B cell (primary cell): Measurements from ENCODE around the gene ACSM2A. TPM values are rescaled to one million over a fixed set of nuclear protein-coding genes. Genes with fewer than 3 reads are reported as not detected.
"Not testable (repeated sequence)": the region's sequence is repeated elsewhere in the genome, so short reads cannot be mapped to it uniquely, and the experiment has no call there.

Source experiments
- ATAC-seq: fragments of 200-7000 bp; cut with Tn5 transposase; one replicate; pipeline ENCODE4 v1.10.0; 2021; ENCODE audit warnings: low read depth, mild to moderate bottlenecking, moderate number of reproducible peaks, moderate library complexity
- CTCF ChIA-PET: fragments of 350-600 bp; sonication (Branson Sonifier 250); formaldehyde crosslinking; loops from one replicate; lab custom pipeline; 2021; ENCODE audit warnings: antibody characterized with exemption, inconsistent platforms; lab: Charles Lee
- POLR2A ChIA-PET: fragments of 350-600 bp; sonication (Branson Sonifier 250); formaldehyde crosslinking; loops from one replicate; lab custom pipeline; 2021; ENCODE audit warnings: antibody characterized with exemption; lab: Charles Lee
- DNase-seq: peaks from one replicate; pipeline ENCODE4 v3.0.0; 2013
- H2AFZ ChIP-seq: 2 replicates; pipeline ENCODE4 v1.6.1; 2012; ENCODE audit warnings: mild to moderate bottlenecking, low read depth, low read length; ENCODE audit not compliant: insufficient read depth, poor library complexity, severe bottlenecking
- H3K27ac ChIP-seq, 2 donors: 1 replicate in 1 of 2; 2 replicates in 1 of 2; pipeline ENCODE4 v1.5.1; 2012 to 2013; ENCODE audit warnings: low read length in 2 of 2, mild to moderate bottlenecking in 2 of 2, moderate library complexity in 1 of 2
- H3K27me3 ChIP-seq, 4 experiments: fragments of 200-600 bp in 1 of 4; sonication (generic) in 1 of 4; replicated peaks in 1 of 4; 1 replicate in 2 of 4; 2 replicates in 2 of 4; pipeline versions ENCODE4 v1.6.1 to v1.7.0; 2013 to 2016; ENCODE audit warnings: low read length in 3 of 4, mild to moderate bottlenecking in 2 of 4, mixed read lengths in 1 of 4, moderate library complexity in 1 of 4; ENCODE audit not compliant: insufficient read depth in 4 of 4, control insufficient read depth in 3 of 4; ENCODE audit errors: control extremely low read depth in 1 of 4
- H3K36me3 ChIP-seq, 2 experiments: replicated peaks in 1 of 2; 1 replicate in 1 of 2; 2 replicates in 1 of 2; pipeline versions ENCODE4 v1.6.1 to v1.7.1; 2013; ENCODE audit warnings: low read length in 1 of 2; ENCODE audit not compliant: insufficient read depth in 2 of 2, control insufficient read depth in 1 of 2; ENCODE audit errors: control extremely low read depth in 1 of 2, extremely low read depth in 1 of 2
- H3K4me1 ChIP-seq, 2 donors: fragments of 200-600 bp in 1 of 2; sonication (generic) in 1 of 2; 1 replicate in 1 of 2; 2 replicates in 1 of 2; pipeline versions ENCODE4 v1.5.1 to v1.6.1; 2013 to 2017; ENCODE audit warnings: low read length in 2 of 2; ENCODE audit not compliant: control insufficient read depth in 2 of 2, insufficient read depth in 2 of 2
- H3K4me2 ChIP-seq: replicated peaks from 2 replicates; pipeline ENCODE3; 2012; ENCODE audit warnings: mild to moderate bottlenecking, low read depth, low read length; ENCODE audit not compliant: poor library complexity, severe bottlenecking
- H3K4me3 ChIP-seq, 5 experiments: fragments of 200-600 bp in 1 of 5; sonication (generic) in 1 of 5; 1 replicate in 3 of 5; 2 replicates in 2 of 5; pipeline versions ENCODE4 v1.5.1 to v1.7.0; 2011 to 2016; ENCODE audit warnings: low read length in 4 of 5, mild to moderate bottlenecking in 4 of 5, low read depth in 2 of 5, control low read depth in 1 of 5, moderate library complexity in 1 of 5; ENCODE audit not compliant: insufficient read depth in 1 of 5; ENCODE audit errors: control extremely low read depth in 1 of 5, extremely low read depth in 1 of 5
- H3K79me2 ChIP-seq: fragments of 200-600 bp; sonication (generic); one replicate; pipeline ENCODE4 v1.6.0; 2016; ENCODE audit warnings: low read length; ENCODE audit not compliant: control insufficient read depth, insufficient read depth
- H3K9ac ChIP-seq: fragments of 200-600 bp; sonication (generic); 2 replicates; pipeline ENCODE4 v1.6.1; 2017; ENCODE audit warnings: mild to moderate bottlenecking, low read length, moderate library complexity
- H3K9me3 ChIP-seq, 3 donors: one replicate each; pipeline versions ENCODE4 v1.6.1 to v1.7.1; 2013; ENCODE audit warnings: low read length in 2 of 3; ENCODE audit not compliant: control insufficient read depth in 2 of 3, insufficient read depth in 1 of 3; ENCODE audit errors: control extremely low read depth in 1 of 3
- H4K20me1 ChIP-seq: 2 replicates; pipeline ENCODE4 v1.6.0; 2012; ENCODE audit warnings: mild to moderate bottlenecking, low read length; ENCODE audit not compliant: insufficient read depth, control insufficient read depth, poor library complexity, severe bottlenecking
- H3K27ac Mint-ChIP-seq: one replicate; pipeline ENCODE4 v1.8.0; 2021; ENCODE audit warnings: mixed read lengths
- H3K27me3 Mint-ChIP-seq: one replicate; pipeline ENCODE4 v1.8.0; 2021; ENCODE audit warnings: mixed read lengths
- H3K4me1 Mint-ChIP-seq: one replicate; pipeline ENCODE4 v1.8.0; 2021; ENCODE audit warnings: mixed read lengths
- H3K4me3 Mint-ChIP-seq: one replicate; pipeline ENCODE4 v1.8.0; 2021; ENCODE audit warnings: mixed read lengths
- H3K9me3 Mint-ChIP-seq: one replicate; pipeline ENCODE4 v1.8.0; 2022; ENCODE audit warnings: mixed read lengths; ENCODE audit not compliant: insufficient read depth
- EZH2 ChIP-seq: IDR thresholded peaks from 2 replicates; pipeline ENCODE4 v1.6.1; 2012; ENCODE audit warnings: borderline replicate concordance, low read depth, mild to moderate bottlenecking, moderate library complexity, low read length; ENCODE audit not compliant: insufficient read depth, poor library complexity, severe bottlenecking
- WGBS: methylation state at CpG from one replicate; pipeline ENCODE4 v1.1.5; 2013; ENCODE audit warnings: missing lambda C conversion rate; ENCODE audit not compliant: insufficient coverage; 5-methylcytosine and 5-hydroxymethylcytosine counted together
- intact Hi-C: fragments of 100-400 bp; cut with micrococcal nuclease; formaldehyde crosslinking; loops from one replicate; pipeline ENCODE4 v1.10.0; 2022
- polyA plus RNA-seq: library from polyadenylated mRNA; depleted of rRNA; stranded (reverse); fragments of >200 nt; gene quantifications from 2 replicates; pipeline ENCODE4 v1.2.3, GENCODE V29; 2012
- total RNA-seq, 2 donors: library from RNA; stranded (reverse); fragments of 120-200 nt in 1 of 2; gene quantifications; 1 replicate in 1 of 2; 2 replicates in 1 of 2; pipeline versions ENCODE4 v1.2.3 to v1.2.4, GENCODE V29; 2013 to 2022
- TF ChIP-seq, protein P1 (sequence below): fragments of 200-600 bp; IDR thresholded peaks from one replicate; pipeline ENCODE4 v1.8.0; 2022; ENCODE audit warnings: antibody characterized with exemption, mild to moderate bottlenecking

The ACSM2A gene
- total and polyA plus RNA-seq, 2 donors (not counting 1 experiment from before 2014, with no cell fraction given), result not detected

DNA sequence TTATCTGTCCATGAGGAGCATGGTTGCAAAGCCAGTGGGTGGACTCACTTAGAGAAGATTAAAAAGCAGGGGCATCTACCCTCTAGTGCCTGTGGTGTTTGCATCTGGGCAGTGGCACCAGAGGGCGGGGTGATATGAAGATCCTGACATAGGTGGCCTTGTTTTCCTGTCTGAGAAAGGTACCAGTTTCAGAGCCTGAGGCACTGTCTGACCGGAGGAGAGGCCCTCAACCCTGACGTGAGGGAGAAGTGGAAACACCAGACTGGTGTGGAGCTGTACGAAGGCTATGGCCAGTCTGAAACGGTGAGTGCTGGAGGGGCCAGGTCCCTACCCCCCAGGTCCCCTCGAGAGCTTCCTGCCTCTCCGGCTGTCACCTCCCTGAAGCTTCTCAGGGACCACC lies 21.8 kb upstream of the ACSM2A start:
- H3K27me3 ChIP-seq, H3K4me1 ChIP-seq, H3K27ac ChIP-seq, H3K9ac ChIP-seq, H3K4me3 ChIP-seq, H3K79me2 ChIP-seq, DNase-seq, POLR2A ChIA-PET, H3K27ac Mint-ChIP-seq, H4K20me1 ChIP-seq, H3K36me3 ChIP-seq, H3K4me1 Mint-ChIP-seq, CTCF ChIA-PET, H3K9me3 ChIP-seq, H2AFZ ChIP-seq, H3K4me3 Mint-ChIP-seq, H3K4me2 ChIP-seq, intact Hi-C loops, H3K9me3 Mint-ChIP-seq, ATAC-seq: not testable (repeated sequence)
- peaks cover 12% of the 10 kb centered on the region for H3K27me3 Mint-ChIP-seq
- 91% methylated on average over 4 of the region's 7 CpGs for WGBS

DNA sequence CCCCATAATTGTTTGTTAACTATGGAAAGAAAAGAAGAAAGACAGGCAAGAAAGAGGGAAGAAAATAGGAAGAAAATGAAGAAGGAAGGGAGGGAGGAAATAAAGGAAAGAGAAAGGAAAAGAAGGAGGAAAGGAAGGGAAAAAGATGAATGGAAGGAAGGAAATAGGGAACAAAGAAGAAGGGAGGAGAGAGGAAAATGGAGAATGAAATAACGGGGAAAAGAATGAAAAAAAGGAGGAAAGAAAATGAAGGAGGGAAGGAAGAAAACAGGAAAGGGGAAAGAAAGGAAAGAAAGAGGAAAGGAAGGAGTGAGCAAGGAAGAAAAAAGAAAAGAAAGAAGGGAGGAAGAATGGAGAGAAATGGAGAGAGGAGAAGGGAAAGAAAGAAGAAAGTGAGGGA lies 20.8 kb upstream of the ACSM2A start:
- CTCF ChIA-PET, H2AFZ ChIP-seq, DNase-seq, H3K27me3 ChIP-seq, H3K9me3 Mint-ChIP-seq, H4K20me1 ChIP-seq, H3K79me2 ChIP-seq, H3K4me3 ChIP-seq, H3K4me1 Mint-ChIP-seq, H3K27ac Mint-ChIP-seq, H3K9me3 ChIP-seq, H3K9ac ChIP-seq, H3K27ac ChIP-seq, H3K36me3 ChIP-seq, POLR2A ChIA-PET, ATAC-seq, intact Hi-C loops, H3K4me3 Mint-ChIP-seq, H3K4me1 ChIP-seq, H3K4me2 ChIP-seq: not testable (repeated sequence)
- peaks cover 15% of the 10 kb centered on the region for H3K27me3 Mint-ChIP-seq
- 100% methylated on average over 1 of the region's 1 CpG for WGBS

DNA sequence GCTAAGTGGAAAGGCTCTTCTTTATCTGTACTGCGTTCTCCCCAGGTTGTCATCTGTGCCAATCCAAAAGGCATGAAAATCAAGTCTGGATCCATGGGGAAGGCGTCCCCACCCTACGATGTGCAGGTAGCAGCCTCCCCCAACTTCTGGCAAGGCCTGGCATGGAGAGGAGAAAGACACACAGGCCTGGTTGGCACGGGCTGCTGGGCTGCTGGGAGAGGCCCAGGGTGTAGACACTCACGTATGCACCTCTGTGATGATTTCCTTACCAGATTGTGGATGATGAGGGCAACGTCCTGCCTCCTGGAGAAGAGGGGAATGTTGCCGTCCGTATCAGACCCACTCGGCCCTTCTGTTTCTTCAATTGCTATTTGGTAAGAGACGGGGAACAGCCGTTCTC lies 20.4 kb upstream of the ACSM2A start:
- Histone ChIP-seq H3K9me3 (no peaks in the 10 kb centered on the region), H3K4me2 (no peak overlapping the region), H4K20me1 (no peaks in the 10 kb centered on the region), H3K79me2 (no peaks in the 10 kb centered on the region), H3K4me3 (no peak overlapping the region), H3K4me1 (no peaks in the 10 kb centered on the region), H2AFZ (no peak overlapping the region), H3K36me3 (no peaks in the 10 kb centered on the region), H3K27ac (no peak overlapping the region), H3K27me3 (no peaks in the 10 kb centered on the region), H3K9ac (no peak overlapping the region)
- Mint-ChIP-seq H3K4me3 (no peak overlapping the region), H3K4me1 (no peaks in the 10 kb centered on the region), H3K27me3 (peaks cover 15% of the 10 kb centered on the region), H3K27ac (no peak overlapping the region), H3K9me3 (no peaks in the 10 kb centered on the region)
- ATAC-seq, result no peak
- 71% methylated on average over 8 of the region's 11 CpGs for WGBS
- TF ChIP-seq, protein P1, sequence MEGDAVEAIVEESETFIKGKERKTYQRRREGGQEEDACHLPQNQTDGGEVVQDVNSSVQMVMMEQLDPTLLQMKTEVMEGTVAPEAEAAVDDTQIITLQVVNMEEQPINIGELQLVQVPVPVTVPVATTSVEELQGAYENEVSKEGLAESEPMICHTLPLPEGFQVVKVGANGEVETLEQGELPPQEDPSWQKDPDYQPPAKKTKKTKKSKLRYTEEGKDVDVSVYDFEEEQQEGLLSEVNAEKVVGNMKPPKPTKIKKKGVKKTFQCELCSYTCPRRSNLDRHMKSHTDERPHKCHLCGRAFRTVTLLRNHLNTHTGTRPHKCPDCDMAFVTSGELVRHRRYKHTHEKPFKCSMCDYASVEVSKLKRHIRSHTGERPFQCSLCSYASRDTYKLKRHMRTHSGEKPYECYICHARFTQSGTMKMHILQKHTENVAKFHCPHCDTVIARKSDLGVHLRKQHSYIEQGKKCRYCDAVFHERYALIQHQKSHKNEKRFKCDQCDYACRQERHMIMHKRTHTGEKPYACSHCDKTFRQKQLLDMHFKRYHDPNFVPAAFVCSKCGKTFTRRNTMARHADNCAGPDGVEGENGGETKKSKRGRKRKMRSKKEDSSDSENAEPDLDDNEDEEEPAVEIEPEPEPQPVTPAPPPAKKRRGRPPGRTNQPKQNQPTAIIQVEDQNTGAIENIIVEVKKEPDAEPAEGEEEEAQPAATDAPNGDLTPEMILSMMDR, result no peak
- TF ChIP-seq EZH2, result no peak
- CTCF ChIA-PET, result no interaction called here
- no peak for DNase-seq
- intact Hi-C loops, result no loop called here
- POLR2A ChIA-PET, result no interaction called here
